ENCODE results near the gene ZCWPW1. TPM values are rescaled to one million over a fixed set of nuclear protein-coding genes. Genes with fewer than 3 reads are reported as not detected.

Gene ZCWPW1
- total and polyA plus RNA-seq, 2 experiments from 2014 or later, result 0.59 to 2.7 TPM

GRCh38 chr7:100428967-100429636 lies 599 bp upstream of the ZCWPW1 start (continued):
- no peak for TF ChIP-seq ZNF462 (CRISPR knock-in tag; IDR thresholded peaks at IDR 0.05)
- TF ChIP-seq STAT1 (IDR thresholded peaks at IDR 0.05; ENCODE audit: unreplicated experiment), result no peak

- Histone ChIP-seq H4K20me1 (replicated peaks; ENCODE audit: insufficient read depth) (no peaks in the 10 kb centered on the region; the same call in 1 of the 2 replicates), H3K27ac (ENCODE audit: low read depth) (no peak overlapping the region), H3K4me2 (0 out of 2 replicates have a peak overlapping the region, but pooled peaks have one; percentile 23), H3K4me3 (peak overlapping the region; percentile 67), H3K79me2 (replicated peaks; ENCODE audit: insufficient read depth) (peaks cover 27% of the 10 kb centered on the region), H3K27me3 (ENCODE audit: insufficient read depth) (peaks cover 9% of the 10 kb centered on the region), H3F3A (replicated peaks; ENCODE audit: low read depth) (peaks cover 11% of the 10 kb centered on the region; the same call in 1 of the 2 replicates), H3K36me3 (ENCODE audit: insufficient read depth) (no peaks in the 10 kb centered on the region), H2AFZ (no peak overlapping the region), H3K9me2 (ENCODE audit: insufficient read depth) (0 out of 2 replicates have a peak, but pooled peaks cover 3% of the 10 kb centered on the region), H3K4me1 (ENCODE audit: insufficient read depth) (peaks cover 21% of the 10 kb centered on the region; the same call in 1 of the 2 replicates)
- H3K4me3 Mint-ChIP-seq, result peak overlapping the region; percentile 92
- no peak for DNase-seq (ENCODE audit: low spot score)
- ATAC-seq, result no peak
- H3K9me3 Mint-ChIP-seq, result peaks cover 20% of the 10 kb centered on the region; the same call in 2 of the 3 replicates
- H3K27ac Mint-ChIP-seq, result no peak overlapping the region
- peaks cover 25% of the 10 kb centered on the region for H3K4me1 Mint-ChIP-seq
- H3K27me3 Mint-ChIP-seq (ENCODE audit: insufficient read depth, low read depth, poor library complexity), result peaks cover 32% of the 10 kb centered on the region
- H3K36me3 Mint-ChIP-seq (ENCODE audit: low read depth), result peaks cover 32% of the 10 kb centered on the region
- no peak for TF ChIP-seq NANOG (IDR thresholded peaks at IDR 0.05; ENCODE audit: borderline replicate concordance)
- no peak for TF ChIP-seq REST (IDR thresholded peaks at IDR 0.05; ENCODE audit: unreplicated experiment)
- TF ChIP-seq STAT1 (IDR thresholded peaks at IDR 0.05; ENCODE audit: unreplicated experiment), result no peak
- no peak for TF ChIP-seq CTCF (conservative IDR thresholded peaks at IDR 0.05; ENCODE audit: low read depth in 2 of 2)
- no peak for TF ChIP-seq ZNF331 (CRISPR knock-in tag; IDR thresholded peaks at IDR 0.05; ENCODE audit: low read depth)
- TF ChIP-seq ZNF114 (CRISPR knock-in tag; IDR thresholded peaks at IDR 0.05), result no peak
- TF ChIP-seq JUNB (IDR thresholded peaks at IDR 0.05; ENCODE audit: unreplicated experiment), result no peak
- TF ChIP-seq POLR2AphosphoS5 (IDR thresholded peaks at IDR 0.05; ENCODE audit: low read depth), result no peak
- TF ChIP-seq ETS1 (IDR thresholded peaks at IDR 0.05), result no peak
- no peak for TF ChIP-seq EZH2phosphoT487 (IDR thresholded peaks at IDR 0.05; ENCODE audit: unreplicated experiment)
- no peak for TF ChIP-seq EZH2 (IDR thresholded peaks at IDR 0.05; ENCODE audit: low read depth, unreplicated experiment)
Observed at GRCh38 chr7:100427762-100428198, 723 bp downstream of the ZCWPW1 start.

Measured in GM23338 (cell line).